Measurements from ENCODE around the gene ANLN. TPM values are rescaled to one million over a fixed set of nuclear protein-coding genes. Genes with fewer than 3 reads are reported as not detected.

The ANLN gene
- total RNA-seq, 1 experiment from 2014 or later, result 78.9 TPM

- Histone ChIP-seq H2BK12ac (ENCODE audit: insufficient read length, low read depth, low read length) (no peak overlapping the region), H2AK5ac (ENCODE audit: insufficient read length, low read length) (no peak overlapping the region), H2AFZ (ENCODE audit: low read length) (no peak overlapping the region), H3K18ac (ENCODE audit: insufficient read length, low read depth, low read length) (no peak overlapping the region), H3K27ac (ENCODE audit: insufficient read length, low read depth, low read length) (no peak overlapping the region), H3K9me3 (ENCODE audit: control insufficient read depth, low read depth, low read length) (no peaks in the 10 kb centered on the region), H3K27me3 (ENCODE audit: insufficient read depth, low read length) (no peaks in the 10 kb centered on the region), H3K23me2 (ENCODE audit: insufficient read length, low read depth, low read length, poor library complexity, severe bottlenecking) (no peaks in the 10 kb centered on the region), H3K56ac (ENCODE audit: insufficient read length, low read depth, low read length) (no peak overlapping the region), H3K4me2 (ENCODE audit: insufficient read depth, insufficient read length, low read length) (no peak overlapping the region), H2BK5ac (ENCODE audit: insufficient read length, low read length) (no peak overlapping the region), H3K4ac (ENCODE audit: low read depth, low read length) (no peak overlapping the region), H4K8ac (replicated peaks; ENCODE audit: insufficient read length, low read depth, low read length) (no peak overlapping the region), H3K4me1 (ENCODE audit: insufficient read depth, low read length) (peaks cover 3% of the 10 kb centered on the region), H3K23ac (ENCODE audit: insufficient read length, low read depth, low read length) (no peak overlapping the region), H4K20me1 (ENCODE audit: control insufficient read depth, insufficient read depth, insufficient read length) (no peaks in the 10 kb centered on the region), H3T11ph (ENCODE audit: low read length) (no peak overlapping the region), H4K91ac (ENCODE audit: insufficient read length, low read depth, low read length) (no peak overlapping the region), H4K5ac (ENCODE audit: insufficient read length, low read depth, low read length) (no peak overlapping the region), H2BK20ac (ENCODE audit: low read depth, low read length, poor library complexity, severe bottlenecking) (no peak overlapping the region), H2BK15ac (ENCODE audit: low read depth, low read length) (no peak overlapping the region), H3K14ac (ENCODE audit: insufficient read depth, low read length) (no peak overlapping the region), H3K9ac (ENCODE audit: extremely low read depth, insufficient read length, low read length) (no peak overlapping the region), H3K79me2 (ENCODE audit: insufficient read depth, low read length) (peaks cover 31% of the 10 kb centered on the region; the same call in 1 of the 2 replicates), H2BK120ac (ENCODE audit: low read depth, low read length, poor library complexity, severe bottlenecking) (no peak overlapping the region), H3K79me1 (ENCODE audit: insufficient read depth, low read depth, low read length, poor library complexity, severe bottlenecking) (peaks cover 3% of the 10 kb centered on the region)
- no peaks in the 10 kb centered on the region for H3K27me3 Mint-ChIP-seq (ENCODE audit: low read depth)
- no peak overlapping the region for H3K4me3 Mint-ChIP-seq
- peaks cover 8 to 15% of the 10 kb centered on the region in 2 experiments for H3K9me3 Mint-ChIP-seq
- no peak for DNase-seq
- no peak for TF ChIP-seq CTCF (conservative IDR thresholded peaks at IDR 0.05)
- H3K4me1 Mint-ChIP-seq, result peaks cover 28 to 31% of the 10 kb centered on the region in 2 experiments
- no peak overlapping the region; a peak in 1 of 7 replicates for H3K27ac Mint-ChIP-seq
- WGBS (ENCODE audit: extremely low coverage, insufficient read length, low lambda C conversion rate), result no CpG with 5 or more reads among the region's 4 CpGs
- H3K36me3 Mint-ChIP-seq (ENCODE audit: insufficient read depth in 1 of 3, low read depth in 3 of 3), result peaks cover 49 to 68% (median 58%) of the 10 kb centered on the region in 3 experiments
Measured at GRCh38 chr7:36396150-36396549, 6.5 kb downstream of the ANLN start.

Data from H9 (cell line).